ENCODE measurements around the gene HLA-A. TPM values are rescaled to one million over a fixed set of nuclear protein-coding genes. Genes with fewer than 3 reads are reported as not detected.

HLA-A gene
- total and polyA plus RNA-seq, 2 of the 13 experiments (the other 11 are each of a cell fraction or from before 2014, with no cell fraction given), result 345 to 527 TPM

DNA sequence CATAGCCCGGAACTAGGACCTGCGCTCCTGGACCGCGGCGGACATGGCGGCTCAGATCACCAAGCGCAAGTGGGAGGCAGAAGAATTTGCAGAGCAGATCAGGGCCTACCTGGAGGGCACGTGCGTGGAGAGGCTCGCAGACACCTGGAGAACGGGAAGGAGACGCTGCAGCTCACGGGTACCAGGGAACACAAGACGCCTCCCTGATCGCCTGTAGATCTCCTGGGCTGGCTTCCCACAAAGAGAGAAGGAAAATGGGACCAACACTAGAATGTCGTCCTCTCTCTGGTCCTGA lies 15.1 kb upstream of the HLA-A start (continued):
- TF ChIP-seq, protein P1, sequence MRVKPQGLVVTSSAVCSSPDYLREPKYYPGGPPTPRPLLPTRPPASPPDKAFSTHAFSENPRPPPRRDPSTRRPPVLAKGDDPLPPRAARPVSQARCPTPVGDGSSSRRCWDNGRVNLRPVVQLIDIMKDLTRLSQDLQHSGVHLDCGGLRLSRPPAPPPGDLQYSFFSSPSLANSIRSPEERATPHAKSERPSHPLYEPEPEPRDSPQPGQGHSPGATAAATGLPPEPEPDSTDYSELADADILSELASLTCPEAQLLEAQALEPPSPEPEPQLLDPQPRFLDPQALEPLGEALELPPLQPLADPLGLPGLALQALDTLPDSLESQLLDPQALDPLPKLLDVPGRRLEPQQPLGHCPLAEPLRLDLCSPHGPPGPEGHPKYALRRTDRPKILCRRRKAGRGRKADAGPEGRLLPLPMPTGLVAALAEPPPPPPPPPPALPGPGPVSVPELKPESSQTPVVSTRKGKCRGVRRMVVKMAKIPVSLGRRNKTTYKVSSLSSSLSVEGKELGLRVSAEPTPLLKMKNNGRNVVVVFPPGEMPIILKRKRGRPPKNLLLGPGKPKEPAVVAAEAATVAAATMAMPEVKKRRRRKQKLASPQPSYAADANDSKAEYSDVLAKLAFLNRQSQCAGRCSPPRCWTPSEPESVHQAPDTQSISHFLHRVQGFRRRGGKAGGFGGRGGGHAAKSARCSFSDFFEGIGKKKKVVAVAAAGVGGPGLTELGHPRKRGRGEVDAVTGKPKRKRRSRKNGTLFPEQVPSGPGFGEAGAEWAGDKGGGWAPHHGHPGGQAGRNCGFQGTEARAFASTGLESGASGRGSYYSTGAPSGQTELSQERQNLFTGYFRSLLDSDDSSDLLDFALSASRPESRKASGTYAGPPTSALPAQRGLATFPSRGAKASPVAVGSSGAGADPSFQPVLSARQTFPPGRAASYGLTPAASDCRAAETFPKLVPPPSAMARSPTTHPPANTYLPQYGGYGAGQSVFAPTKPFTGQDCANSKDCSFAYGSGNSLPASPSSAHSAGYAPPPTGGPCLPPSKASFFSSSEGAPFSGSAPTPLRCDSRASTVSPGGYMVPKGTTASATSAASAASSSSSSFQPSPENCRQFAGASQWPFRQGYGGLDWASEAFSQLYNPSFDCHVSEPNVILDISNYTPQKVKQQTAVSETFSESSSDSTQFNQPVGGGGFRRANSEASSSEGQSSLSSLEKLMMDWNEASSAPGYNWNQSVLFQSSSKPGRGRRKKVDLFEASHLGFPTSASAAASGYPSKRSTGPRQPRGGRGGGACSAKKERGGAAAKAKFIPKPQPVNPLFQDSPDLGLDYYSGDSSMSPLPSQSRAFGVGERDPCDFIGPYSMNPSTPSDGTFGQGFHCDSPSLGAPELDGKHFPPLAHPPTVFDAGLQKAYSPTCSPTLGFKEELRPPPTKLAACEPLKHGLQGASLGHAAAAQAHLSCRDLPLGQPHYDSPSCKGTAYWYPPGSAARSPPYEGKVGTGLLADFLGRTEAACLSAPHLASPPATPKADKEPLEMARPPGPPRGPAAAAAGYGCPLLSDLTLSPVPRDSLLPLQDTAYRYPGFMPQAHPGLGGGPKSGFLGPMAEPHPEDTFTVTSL (CRISPR knock-in tag; IDR thresholded peaks at IDR 0.05; ENCODE audit: borderline replicate concordance), result no peak
- TF ChIP-seq KLF9 (CRISPR knock-in tag; IDR thresholded peaks at IDR 0.05; ENCODE audit: low read depth) (no peak), SMC3 (IDR thresholded peaks at IDR 0.05; ENCODE audit: low read length) (no peak), TMF1 (CRISPR knock-in tag; IDR thresholded peaks at IDR 0.05; ENCODE audit: low read depth) (peak; percentile 16; the same call in 1 of the 2 replicates), TAF1 (CRISPR knock-in tag; IDR thresholded peaks at IDR 0.05) (peak; percentile 75), ARNTL (CRISPR knock-in tag; IDR thresholded peaks at IDR 0.05) (no peak), SYNCRIP (IDR thresholded peaks at IDR 0.05; ENCODE audit: insufficient read depth, low read depth, low read length) (no peak), ATF1 (CRISPR knock-in tag; IDR thresholded peaks at IDR 0.05) (no peak), SALL1 (CRISPR knock-in tag; IDR thresholded peaks at IDR 0.05) (peak; percentile 26; the same call in 1 of the 2 replicates), ELF1 (CRISPR knock-in tag; IDR thresholded peaks at IDR 0.05) (peak; percentile 65; the same call in 1 of the 2 replicates), ZNF615 (CRISPR knock-in tag; IDR thresholded peaks at IDR 0.05; ENCODE audit: borderline replicate concordance) (no peak), YY1 (IDR thresholded peaks at IDR 0.05; ENCODE audit: insufficient read depth, insufficient replicate concordance, low read depth, low read length) (peak; percentile 85), KDM2A (CRISPR knock-in tag; IDR thresholded peaks at IDR 0.05; ENCODE audit: borderline replicate concordance, low read depth) (peak; percentile 45; the same call in 1 of the 2 replicates), BHLHE40 (IDR thresholded peaks at IDR 0.05; ENCODE audit: low read length) (peak; percentile 32; the same call in 1 of the 2 replicates), ZNF546 (CRISPR knock-in tag; conservative IDR thresholded peaks at IDR 0.05) (no peak), ADNP (CRISPR knock-in tag; IDR thresholded peaks at IDR 0.05) (no peak)
- TF ChIP-seq, protein P2, sequence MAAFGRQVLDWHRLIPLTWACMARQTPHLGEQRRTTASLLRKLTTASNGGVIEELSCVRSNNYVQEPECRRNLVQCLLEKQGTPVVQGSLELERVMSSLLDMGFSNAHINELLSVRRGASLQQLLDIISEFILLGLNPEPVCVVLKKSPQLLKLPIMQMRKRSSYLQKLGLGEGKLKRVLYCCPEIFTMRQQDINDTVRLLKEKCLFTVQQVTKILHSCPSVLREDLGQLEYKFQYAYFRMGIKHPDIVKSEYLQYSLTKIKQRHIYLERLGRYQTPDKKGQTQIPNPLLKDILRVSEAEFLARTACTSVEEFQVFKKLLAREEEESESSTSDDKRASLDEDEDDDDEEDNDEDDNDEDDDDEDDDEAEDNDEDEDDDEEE (CRISPR knock-in tag; IDR thresholded peaks at IDR 0.05), result 0 out of 2 replicates have a peak, but pooled peaks have one; percentile 15
- TF ChIP-seq, protein P3, sequence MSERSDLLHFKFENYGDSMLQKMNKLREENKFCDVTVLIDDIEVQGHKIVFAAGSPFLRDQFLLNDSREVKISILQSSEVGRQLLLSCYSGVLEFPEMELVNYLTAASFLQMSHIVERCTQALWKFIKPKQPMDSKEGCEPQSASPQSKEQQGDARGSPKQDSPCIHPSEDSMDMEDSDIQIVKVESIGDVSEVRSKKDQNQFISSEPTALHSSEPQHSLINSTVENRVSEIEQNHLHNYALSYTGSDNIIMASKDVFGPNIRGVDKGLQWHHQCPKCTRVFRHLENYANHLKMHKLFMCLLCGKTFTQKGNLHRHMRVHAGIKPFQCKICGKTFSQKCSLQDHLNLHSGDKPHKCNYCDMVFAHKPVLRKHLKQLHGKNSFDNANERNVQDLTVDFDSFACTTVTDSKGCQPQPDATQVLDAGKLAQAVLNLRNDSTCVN (CRISPR knock-in tag; IDR thresholded peaks at IDR 0.05; ENCODE audit: borderline replicate concordance), result no peak
- TF ChIP-seq, protein P4, sequence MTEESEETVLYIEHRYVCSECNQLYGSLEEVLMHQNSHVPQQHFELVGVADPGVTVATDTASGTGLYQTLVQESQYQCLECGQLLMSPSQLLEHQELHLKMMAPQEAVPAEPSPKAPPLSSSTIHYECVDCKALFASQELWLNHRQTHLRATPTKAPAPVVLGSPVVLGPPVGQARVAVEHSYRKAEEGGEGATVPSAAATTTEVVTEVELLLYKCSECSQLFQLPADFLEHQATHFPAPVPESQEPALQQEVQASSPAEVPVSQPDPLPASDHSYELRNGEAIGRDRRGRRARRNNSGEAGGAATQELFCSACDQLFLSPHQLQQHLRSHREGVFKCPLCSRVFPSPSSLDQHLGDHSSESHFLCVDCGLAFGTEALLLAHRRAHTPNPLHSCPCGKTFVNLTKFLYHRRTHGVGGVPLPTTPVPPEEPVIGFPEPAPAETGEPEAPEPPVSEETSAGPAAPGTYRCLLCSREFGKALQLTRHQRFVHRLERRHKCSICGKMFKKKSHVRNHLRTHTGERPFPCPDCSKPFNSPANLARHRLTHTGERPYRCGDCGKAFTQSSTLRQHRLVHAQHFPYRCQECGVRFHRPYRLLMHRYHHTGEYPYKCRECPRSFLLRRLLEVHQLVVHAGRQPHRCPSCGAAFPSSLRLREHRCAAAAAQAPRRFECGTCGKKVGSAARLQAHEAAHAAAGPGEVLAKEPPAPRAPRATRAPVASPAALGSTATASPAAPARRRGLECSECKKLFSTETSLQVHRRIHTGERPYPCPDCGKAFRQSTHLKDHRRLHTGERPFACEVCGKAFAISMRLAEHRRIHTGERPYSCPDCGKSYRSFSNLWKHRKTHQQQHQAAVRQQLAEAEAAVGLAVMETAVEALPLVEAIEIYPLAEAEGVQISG (CRISPR knock-in tag; IDR thresholded peaks at IDR 0.05), result no peak
- TF ChIP-seq, protein P5, sequence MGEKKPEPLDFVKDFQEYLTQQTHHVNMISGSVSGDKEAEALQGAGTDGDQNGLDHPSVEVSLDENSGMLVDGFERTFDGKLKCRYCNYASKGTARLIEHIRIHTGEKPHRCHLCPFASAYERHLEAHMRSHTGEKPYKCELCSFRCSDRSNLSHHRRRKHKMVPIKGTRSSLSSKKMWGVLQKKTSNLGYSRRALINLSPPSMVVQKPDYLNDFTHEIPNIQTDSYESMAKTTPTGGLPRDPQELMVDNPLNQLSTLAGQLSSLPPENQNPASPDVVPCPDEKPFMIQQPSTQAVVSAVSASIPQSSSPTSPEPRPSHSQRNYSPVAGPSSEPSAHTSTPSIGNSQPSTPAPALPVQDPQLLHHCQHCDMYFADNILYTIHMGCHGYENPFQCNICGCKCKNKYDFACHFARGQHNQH (CRISPR knock-in tag; IDR thresholded peaks at IDR 0.05), result 0 out of 2 replicates have a peak, but pooled peaks have one; percentile 11

Measured in HepG2 (cell line).